GM21515 (cell line): ENCODE measurements around the gene TSC2.
"Not testable (repeated sequence)": the region's sequence is repeated elsewhere in the genome, so short reads cannot be mapped to it uniquely, and the experiment has no call there.

Experiments used
- ATAC-seq: cut with Tn5 transposase; IDR thresholded peaks from one replicate; pipeline ENCODE4 v1.9.1; 2021; ENCODE audit not compliant: unreplicated experiment

The TSC2 gene

GRCh38 chr16:2101581-2101980 lies 53.8 kb downstream of the TSC2 start:
- not testable (repeated sequence) for ATAC-seq

GRCh38 chr16:2102471-2102870 lies 54.7 kb downstream of the TSC2 start:
- no peak for ATAC-seq

DNA sequence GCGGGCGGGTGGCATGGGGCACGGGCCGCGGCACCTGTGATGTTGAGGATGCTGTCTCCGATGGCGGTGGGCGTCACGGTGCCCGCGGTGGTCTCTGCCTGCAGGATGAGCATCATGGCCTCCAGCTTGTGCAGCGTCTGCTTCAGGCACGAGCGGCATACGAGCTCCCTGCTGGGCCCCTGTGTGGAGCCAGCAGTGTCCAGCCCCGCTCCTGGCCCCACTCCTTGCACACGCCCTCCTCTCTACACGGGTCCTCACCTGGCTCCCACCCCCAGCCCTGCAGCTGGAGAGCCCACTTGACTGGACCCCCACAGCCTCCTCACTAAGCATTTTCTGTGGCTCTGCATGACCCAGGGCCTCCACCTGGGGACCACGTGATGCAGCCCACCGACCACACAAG lies 56.7 kb downstream of the TSC2 start:
- not testable (repeated sequence) for ATAC-seq

DNA sequence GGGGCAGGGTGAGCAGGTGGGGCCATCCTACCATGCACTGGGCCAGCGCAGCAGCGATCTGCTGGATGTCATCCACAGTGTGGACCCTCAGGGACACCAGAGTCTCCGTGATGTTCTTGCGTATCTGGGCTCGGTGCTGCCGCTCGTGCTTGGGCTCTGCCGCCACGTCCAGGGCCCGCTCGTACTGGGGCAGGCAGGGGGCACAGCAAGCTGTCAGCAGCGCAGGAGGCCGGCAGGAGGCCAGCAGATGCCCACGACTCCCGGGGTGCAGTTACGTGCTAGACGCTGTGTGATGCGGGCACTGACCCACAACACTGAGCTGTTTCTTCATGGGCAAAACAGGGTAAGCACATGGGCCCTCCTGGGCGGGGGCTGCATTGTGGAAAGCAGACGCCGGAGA lies 57.5 kb downstream of the TSC2 start:
- ATAC-seq = not testable (repeated sequence)

DNA sequence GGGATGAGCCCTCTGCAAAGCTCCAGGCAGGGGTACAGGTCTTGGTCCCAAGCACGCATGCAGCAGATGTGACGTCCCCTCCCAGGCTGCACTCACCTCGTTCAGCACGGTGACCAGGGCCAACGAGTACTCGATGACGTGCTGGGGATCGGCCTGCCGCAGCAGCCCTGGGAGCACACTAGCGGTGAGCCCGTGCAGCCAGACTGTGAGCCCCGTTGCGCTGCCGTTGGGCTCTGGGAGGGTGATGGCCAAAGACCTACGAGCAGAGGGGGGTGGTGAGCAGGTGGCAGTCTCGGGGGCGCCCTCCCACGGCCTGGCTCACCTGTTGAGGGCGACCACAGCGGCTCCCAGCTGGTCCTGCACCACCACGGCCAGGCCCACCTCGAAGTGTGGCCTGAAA lies 58.0 kb downstream of the TSC2 start:
- ATAC-seq = not testable (repeated sequence)

DNA sequence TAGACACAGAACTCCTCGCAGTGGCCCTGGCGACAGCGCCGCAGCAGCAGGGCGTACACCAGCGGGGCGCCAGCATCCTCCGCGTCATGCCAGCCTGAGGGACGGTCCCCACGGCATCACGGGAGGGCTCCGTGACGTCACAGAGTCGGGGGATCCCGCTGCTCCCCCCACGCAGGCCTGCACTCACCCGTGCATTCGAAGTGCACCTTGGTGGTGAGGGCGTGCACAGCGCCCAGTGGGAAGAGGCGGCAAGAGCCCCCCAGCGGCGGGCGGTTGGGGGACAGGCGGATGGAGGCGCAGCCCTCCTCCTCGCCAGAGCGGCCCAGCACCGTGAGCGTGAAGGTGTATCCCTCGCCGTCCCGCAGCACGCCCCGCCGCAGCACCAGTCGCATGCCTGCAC lies 58.4 kb downstream of the TSC2 start:
- ATAC-seq = not testable (repeated sequence)

DNA sequence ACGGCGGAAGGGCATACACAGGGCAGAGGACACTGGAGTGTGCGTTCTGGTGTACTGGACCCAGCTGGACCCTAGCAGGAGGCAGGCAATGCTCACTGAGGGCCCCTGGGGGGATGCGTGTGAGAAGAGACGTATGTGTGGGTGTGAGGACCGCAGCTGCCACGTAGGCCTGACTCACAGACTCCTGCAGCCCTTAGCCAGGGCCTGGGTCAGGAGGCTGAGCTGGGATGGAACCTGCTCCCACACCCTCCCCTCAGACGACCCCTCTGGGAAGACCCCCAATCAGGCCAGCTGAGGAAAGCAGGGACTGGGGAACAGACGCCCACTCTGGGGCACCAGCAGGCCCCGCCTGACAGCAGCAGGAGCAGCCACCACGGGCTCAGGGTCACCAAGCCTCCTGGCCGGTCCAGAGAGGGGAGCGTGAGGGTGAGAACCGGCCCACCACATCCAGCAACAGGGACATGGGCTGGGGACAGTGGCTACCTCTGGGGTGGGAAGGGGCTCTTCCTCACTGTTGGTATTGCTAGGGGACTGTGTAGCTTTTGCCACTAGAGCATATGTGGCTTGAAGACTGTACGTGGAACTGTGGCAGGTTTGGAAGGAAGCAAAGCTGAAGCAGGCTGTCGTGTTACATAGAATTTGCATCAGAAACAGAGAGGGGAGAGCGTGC lies 59.5 kb downstream of the TSC2 start:
- ATAC-seq = not testable (repeated sequence)

GRCh38 chr16:2107791-2108125 lies 60.0 kb downstream of the TSC2 start:
- not testable (repeated sequence) for ATAC-seq

GRCh38 chr16:2108446-2109270 lies 60.9 kb downstream of the TSC2 start:
- ATAC-seq = not testable (repeated sequence)

- ATAC-seq = not testable (repeated sequence)
These were observed 61.4 kb downstream of the TSC2 start for GRCh38 chr16:2109271-2109580.

DNA sequence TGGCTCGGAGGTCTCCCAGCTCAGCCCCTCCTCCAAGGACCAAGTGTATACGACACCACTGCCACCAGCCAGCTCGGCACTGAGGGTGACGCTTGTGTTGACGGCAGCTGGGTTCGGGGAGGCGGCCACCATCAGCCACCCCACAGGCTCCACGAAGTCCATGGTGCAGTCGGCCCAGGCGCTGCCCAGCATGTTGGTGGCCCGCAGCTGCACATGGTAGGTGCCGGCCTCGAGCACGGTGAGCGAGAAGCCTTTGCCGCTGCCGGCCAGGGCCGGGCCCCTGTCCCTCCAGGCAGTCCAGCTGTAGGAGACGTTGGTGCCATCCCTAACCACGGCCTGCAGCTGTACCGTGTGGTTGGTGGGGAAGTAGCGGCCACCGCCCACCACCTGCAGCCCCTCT lies 62.1 kb downstream of the TSC2 start:
- ATAC-seq = not testable (repeated sequence)

DNA sequence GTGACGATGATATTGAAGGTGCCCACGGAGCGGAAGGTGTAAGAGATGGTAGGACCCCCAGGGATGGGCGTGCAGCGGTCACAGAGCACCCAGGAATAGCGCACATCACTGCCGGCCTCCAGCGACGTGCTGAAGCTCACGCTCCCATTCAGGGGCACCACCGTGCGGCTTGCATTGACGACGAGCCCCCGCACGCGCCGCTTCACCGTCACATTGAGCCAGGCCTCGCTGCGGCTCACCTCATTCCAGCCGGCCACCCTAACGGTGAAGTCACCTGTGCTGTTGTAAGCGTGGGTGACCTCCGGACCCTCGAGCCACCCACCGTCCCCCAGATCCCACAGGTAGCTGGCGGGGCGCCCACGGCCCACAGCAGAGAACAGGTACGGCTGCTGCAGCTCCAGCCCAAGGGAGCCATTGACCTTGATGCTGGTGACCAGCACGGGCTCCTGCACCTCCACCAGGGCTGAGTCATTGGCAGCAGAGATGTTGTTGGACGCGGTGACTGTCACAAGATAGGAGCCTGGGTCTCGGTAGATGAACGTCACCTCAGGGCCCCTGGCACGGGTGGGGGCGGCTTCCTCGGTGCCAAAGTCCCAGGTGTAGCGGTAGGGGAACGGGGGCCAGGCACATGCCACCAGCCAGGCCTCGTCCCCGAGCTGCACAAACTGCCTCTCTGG lies 62.7 kb downstream of the TSC2 start:
- not testable (repeated sequence) for ATAC-seq

- not testable (repeated sequence) for ATAC-seq
These were observed 63.2 kb downstream of the TSC2 start for GRCh38 chr16:2111009-2111353.

GRCh38 chr16:2111412-2112335 lies 63.9 kb downstream of the TSC2 start:
- ATAC-seq = not testable (repeated sequence)

DNA sequence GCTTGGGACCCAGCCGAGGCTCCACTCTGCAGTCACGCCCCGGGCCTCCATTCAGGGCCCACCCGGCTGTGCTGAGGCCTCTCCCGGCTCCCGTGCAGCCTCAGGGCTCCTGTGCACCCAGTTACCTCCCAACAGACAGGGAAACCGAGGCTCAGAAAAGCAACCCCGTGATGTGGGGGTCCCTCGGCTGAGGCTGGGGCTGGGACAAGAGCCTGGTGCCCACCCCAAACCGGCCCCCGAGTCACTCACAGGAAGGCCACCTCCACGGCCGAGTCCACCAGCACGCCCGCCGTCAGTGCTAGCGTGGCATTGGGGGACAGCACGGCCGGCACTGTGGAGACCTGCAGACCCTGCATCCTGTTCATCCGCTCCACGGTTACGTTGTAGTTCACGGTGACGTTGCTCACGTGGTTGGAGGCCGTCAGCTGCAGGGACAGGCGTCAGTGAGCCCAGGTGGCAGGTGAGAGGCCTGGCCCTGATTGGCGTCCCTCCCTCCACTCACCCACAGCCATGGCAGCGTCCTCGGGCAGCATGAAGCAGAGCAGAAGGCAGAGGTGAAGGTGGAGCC lies 64.8 kb downstream of the TSC2 start:
- ATAC-seq = not testable (repeated sequence)

GRCh38 chr16:2114225-2114624 lies 66.4 kb downstream of the TSC2 start:
- not testable (repeated sequence) for ATAC-seq

DNA sequence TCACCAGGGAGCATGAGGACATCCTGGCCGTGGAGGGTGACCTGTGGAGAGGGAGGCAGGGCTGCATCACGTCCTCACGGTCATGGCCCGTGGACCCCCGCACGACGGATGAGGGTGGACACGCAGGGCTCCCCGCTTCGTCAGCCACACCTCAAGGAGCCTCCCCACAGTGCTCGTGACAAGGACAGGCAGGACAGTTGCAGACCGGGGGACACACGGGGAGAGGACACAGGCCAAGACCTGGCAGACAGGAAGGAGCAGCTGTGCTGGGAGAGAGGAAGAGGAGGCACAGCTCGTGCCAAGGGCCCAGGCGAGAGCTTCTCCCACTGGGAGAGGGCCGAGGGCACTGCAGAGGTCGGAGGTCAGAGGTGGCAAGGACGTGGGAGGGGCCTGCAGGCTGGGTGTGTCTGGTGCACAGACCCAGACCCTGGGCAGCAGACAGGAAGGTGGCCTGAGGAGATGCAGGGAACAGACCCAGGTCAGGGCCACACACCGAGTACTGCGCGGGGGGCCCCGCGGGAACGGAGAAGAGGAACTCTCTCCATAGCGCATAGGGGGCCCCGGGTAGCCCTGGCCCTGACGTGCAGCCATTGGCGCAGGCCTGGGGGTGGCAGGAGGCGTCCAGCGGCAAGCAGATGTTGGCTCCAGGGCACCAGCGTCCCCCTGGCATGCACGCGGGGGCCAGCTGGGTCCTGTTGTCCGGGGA lies 67.3 kb downstream of the TSC2 start:
- ATAC-seq = not testable (repeated sequence)

- no peak for ATAC-seq
These were observed 67.8 kb downstream of the TSC2 start for GRCh38 chr16:2115591-2115973.

DNA sequence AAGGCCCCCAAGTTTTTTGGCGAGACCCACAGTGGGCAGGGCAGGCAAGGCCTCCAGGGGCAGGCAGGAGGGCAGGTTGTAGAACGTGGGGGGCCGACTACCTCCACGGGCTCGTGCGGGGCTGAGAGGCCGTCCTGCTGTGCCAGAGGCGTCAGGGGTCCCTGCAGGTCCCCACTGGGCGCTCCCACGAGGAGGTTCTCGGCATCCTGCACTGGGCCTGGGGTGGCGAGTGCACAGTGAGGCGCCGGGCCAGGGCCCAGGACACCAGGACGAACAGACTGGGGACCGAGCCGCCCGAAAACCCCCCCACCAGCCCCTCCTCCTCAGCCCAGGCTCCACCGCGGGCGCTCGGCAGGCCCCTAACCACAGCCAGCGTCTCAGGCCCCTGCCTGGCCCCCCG lies 68.6 kb downstream of the TSC2 start:
- not testable (repeated sequence) for ATAC-seq

- not testable (repeated sequence) for ATAC-seq
These were observed 69.6 kb downstream of the TSC2 start for GRCh38 chr16:2117341-2117740.
